ENCODE measurements around the gene PTCSC3.
A peak's percentile ranks its signal among the peaks of the same experiment; 100 is the strongest.
"Not testable (repeated sequence)": the region's sequence is repeated elsewhere in the genome, so short reads cannot be mapped to it uniquely, and the experiment has no call there.

The PTCSC3 gene

DNA sequence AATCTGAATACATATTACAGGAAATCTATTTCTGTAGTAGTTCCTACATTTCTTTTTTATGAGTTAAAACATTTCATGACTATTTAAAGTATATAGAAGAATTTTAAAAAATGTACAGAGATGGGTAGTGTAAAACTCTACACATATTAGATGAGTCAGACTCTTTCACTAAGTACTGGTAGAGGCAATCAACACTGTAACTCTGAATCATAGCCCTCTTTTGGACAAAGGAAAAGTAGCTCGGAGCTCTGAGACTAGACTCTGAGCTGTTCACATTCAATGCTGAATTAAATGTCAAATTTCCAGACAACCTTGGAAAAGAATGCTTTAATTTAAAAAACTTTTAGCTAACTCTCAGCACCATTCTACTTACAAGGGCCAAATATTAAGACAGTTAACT is 3.4 kb downstream of the PTCSC3 start:
- no peak for DNase-seq

DNA sequence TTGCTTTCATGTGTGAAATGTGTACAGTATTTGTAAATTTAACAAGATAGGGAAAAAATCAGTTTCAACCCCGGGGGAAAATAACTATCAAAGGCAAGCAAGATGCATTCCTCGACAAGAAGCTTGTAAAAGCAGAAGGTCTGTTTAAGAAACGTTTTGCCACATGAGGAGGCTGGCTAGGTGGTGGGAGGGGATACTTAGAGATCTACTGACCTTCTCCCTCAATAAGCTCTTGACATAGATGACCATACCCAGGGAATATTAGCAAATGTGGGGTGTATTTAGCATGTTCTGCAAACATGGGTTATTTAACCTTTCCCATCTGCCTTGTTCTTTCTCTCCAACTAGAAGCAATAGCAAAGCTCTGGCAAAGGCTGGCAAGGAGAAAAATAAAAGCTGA is 4.9 kb downstream of the PTCSC3 start:
- DNase-seq = no peak

DNA sequence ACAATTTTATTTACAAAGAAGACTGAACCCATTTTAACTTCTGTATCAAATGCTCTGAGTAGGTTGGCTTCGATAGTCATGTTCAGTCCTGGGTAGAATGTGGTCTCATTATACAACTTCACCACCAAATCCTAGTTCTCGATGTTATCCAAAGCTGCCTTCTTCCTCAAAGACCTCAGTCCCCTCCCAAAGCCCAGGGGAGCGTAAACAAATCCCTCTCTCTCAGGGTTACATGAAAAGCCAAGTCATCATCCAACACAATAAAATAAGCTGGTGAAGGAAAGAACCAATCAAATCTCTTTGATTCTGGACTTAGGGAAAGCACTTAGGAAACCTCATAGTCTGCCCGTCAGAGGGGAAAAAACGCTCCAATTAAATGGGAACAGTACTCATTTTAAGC is 9.1 kb downstream of the PTCSC3 start:
- no peak for DNase-seq

DNA sequence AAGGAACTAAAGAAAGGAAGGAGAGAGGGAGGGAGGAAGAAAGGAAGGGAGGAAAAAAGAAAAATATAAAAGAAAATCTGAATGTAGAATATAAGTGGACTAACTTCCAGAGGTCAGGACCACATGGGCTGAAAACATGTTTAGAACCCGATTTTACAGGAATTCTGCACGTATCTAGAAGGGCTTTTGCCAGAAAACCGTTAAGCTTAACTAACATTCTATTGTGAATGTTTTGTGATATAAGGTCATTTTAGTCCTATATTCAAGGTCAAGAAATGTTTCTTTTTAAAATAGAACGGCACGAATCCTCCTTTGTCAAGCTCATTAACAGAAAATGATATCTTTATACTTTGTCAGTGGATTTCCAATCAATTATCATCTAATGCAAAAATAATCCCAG is 13.1 kb downstream of the PTCSC3 start:
- DNase-seq = no peak

DNA sequence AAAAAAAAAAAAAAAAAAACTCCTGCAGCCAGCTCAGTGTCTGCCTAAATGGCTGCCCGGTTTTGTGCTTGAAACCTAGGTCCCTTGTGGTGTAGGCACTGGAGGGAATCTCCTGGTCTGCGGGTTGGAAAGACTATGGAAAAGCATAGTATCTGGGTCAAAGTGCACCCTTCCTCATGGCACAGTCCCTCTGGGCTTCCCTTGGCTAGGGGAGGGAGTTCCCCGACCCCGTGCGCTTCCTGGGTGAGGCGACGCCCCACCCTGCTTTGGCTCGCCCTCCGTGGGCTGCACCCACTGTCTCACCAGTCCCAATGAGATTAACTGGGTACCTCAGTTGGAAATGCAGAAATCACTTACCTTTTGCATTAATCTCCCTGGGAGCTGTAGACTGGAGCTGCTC is 14.3 kb downstream of the PTCSC3 start:
- DNase-seq = no peak

DNA sequence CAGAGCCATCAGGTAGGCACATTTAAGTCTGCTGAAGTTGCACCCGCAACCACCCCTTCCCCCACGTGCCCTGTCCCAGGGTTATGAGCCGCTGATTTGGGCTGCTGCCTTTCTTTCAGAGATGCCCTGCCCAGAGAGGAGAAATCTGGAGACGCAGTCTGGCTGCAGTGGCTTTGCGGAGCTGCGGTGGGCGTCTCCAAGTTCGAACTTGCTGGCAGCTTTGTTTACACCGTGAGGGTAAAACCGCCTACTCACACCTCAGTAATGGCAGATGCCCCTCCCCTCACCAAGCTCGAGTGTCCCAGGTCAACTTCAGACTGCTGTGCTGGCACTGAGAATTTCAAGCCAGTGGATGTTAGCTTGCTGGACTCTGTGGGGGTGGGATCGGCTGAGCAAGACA is 14.7 kb downstream of the PTCSC3 start:
- DNase-seq = no peak

DNA sequence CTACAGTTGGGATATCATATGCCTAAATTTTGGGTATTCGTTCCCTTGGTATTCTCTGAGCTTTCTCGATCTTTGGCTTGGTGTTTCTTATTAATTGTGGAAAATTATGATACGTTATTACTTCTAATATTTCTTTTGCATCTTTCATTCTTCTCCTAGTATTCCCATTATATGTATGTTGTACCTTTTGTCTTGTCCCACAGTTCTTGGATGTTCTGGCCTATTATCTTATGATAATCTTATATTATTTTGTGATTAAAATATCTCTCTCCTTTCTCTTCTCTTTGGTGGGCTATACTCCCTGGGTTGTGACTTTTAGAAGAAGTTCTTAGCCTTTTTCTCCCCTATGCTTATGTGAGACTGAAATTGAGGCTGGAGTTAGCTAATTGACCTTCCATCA is 25.2 kb downstream of the PTCSC3 start:
- DNase-seq = no peak

DNA sequence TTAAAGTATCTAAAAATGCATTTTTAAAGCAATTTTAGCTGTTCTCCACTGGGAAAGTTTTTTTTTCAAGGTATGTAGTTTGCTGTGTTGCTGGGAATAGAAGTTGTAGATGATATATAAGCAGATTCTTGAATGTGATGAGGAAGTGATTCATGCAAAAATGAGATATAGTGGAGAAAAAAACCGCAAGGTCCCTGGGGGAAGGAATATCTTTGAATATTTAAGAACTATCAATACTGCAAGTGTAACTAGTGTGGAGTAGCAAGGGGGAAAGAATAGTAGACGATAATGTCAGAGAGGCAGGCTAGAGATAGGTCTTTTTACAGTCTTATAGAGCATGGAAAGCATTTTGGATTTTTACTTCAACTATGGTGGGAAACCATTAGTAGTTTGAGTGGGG is 42.5 kb downstream of the PTCSC3 start:
- no peak for DNase-seq

DNA sequence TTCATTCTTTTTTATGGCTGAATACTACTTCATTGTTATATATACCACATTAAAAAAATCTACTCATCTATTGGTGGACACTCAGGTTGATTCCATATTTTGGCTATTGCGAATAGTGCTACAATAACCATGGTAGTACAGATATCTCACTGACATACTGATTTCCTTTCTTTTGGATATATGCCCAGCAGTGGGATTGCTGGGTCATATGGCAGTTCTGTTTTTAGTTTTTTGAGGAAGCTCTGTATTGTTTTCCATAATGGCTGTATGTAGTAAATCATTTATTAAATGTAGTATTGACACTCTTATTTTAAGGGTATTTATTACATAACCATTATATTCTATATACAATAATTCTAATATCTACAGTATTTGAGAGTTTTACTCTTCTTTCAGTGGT is 43.7 kb downstream of the PTCSC3 start:
- no peak for DNase-seq

DNA sequence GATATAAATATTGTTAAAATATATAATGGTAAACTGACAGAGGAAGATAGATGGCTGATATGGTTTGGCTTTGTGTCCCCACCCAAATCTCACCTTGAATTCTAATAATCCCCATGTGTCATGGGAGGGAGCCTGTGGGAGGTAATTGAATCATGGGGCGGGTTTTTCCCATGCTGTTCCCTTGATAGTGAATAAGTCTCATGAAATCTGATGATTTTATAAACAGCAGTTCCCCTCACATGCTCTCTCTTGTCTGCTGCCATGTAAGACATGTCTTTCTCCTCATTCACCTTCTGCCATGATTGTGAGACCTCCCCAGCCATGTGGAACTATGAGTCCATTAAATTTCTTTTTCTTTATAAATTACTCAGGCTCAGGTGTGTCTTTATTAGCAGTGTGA is 46.3 kb downstream of the PTCSC3 start:
- no peak for DNase-seq

DNA sequence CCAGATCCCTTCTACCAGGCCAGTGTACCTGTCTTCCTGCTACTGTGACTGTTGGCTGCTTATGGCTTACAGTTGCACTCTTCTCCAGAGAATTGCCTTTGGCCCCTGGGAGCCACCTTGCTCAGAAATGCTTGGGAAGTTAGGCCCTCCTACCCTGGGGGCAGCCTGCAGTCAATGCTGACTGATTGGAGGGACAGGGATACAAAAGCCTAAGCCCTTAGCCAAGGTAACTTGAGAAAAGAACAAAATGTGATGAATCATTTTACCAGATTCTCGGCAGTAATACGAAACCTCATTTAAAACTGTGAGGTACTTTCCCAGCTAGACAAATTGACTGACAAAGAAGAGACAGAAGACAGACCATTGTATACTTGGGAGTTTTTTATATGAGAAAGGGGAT is 47.3 kb downstream of the PTCSC3 start:
- DNase-seq = no peak

DNA sequence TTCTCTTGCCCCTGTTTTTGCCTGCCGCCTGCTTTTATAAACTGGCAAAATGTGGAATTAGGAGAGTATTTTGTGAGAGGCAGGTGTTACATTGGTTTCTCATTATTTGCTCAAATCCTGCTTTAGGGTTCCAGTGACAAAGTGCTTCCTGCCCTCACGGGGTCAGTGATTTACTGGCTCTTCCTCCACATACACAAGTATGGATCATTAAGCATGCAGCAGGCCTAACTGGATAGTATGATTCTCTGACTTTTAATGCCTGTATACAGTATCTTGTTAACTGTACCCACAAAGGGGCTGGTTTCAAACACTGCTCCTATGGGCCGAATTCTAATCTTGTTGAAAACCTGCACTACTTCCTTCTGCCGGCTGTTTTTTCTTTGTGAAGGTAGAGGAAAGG is 63.2 kb downstream of the PTCSC3 start:
- no peak for DNase-seq

DNA sequence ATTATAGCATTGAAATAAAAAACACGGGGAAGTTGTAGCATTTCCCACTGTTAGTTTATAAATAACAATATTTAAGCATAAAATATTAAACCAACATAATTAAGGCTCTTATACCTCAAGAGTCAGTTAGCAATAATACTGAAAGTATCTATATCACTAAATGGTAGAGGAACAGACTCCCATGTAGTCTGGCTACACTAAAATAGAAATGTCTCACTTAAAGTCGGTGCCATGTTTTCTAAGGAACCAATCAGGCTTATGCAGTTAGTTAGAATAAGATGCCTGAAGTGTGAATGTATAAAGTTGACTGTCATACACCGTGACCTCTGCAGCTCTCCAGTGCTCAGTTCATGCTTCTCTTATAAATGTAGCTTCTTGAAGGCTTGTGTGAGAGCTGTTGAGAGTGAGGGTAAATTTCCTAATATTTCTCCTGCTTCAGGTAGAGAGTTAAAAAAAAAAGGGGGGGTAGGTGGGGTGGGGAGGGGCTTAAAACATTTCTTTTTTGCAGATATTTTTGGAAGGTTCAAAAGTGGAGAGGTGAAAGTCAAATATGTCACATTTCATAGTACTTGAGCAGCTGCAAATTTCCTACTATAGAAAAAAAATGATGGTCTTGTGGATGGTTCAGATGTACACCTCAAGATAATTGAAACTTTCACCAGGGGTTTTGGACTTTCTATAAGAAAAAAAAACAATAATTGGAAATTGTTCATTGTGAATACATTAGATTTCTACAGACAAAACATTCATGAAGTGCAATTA is 64.5 kb downstream of the PTCSC3 start:
- no peak for DNase-seq

DNA sequence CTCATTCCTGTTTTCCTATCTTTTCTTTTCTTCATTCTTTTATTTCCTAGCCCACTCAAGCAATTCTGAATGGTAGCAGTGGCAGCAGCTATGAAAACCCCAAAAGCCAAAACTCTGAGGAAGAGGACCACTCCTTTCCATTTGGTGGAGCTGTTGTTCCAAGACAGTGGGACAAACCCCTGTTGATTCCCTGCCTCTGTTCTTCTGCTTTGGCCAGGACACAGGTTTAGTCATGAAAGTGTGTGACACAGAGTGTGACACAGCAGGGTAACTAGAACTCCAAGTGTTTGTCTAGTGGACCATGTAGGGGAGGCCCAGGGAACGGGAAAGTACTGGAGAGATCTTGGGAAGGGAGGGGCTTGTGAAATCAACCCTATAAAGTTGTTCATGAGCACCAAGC is 71.1 kb downstream of the PTCSC3 start:
- DNase-seq = peak in 2 of 14 donors; percentile 0 to 11

DNA sequence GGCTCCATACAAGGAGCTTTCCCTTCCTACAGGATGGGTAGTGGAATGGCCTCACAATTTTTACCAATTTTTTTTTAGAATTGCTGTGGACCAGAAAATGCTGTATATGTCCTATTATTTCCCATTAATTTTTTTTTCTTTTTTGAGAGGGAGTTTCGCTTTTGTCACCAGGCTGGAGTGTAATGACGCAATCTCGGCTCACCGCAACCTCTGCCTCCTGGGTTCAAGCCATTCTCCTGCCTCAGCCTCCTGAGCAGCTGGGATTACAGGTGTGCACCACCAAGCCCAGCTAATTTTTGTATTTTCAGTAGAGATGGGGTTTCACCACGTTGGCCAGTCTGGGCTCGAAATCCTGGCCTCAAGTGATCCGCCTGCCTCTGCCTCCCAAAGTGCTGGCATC is 72.3 kb downstream of the PTCSC3 start:
- DNase-seq = not testable (repeated sequence)

DNA sequence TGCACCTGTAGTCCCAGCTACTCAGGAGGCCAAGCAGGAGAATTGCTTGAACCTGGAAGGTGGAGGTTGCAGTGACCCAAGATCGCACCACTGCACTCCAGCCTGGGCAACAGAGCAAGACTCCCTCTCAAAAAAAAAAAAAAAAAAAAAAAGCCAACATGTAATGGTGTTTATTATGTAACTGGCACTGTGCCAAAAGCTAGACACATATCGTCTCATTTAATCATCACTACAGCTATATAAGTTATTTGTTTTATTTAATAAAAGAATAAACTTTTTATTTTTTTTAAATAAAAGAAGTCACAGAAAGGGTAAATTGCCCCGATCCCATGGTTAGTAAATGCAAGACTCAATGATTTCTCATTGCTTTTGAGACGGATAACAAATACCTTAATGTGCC is 76.9 kb downstream of the PTCSC3 start:
- no peak for DNase-seq

DNA sequence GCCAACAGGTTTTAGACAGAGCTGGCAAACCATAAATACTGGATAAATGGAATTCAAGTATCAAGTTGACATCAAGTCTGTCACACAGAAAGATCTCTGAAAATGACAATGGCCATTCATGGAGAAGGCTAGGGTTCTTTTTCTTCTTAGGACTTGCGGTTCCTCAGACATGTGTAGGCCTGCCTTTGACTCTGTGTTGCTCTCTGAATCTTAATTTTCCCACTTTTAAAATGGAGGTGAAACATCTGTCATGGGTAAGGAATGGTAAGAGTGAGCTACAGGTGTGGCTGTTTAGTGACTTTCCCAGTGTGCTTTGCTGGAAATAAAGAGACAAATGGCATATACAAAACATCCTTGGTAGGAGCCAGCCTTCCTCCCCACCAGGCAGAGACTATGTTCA is 79.2 kb downstream of the PTCSC3 start:
- DNase-seq = no peak

DNA sequence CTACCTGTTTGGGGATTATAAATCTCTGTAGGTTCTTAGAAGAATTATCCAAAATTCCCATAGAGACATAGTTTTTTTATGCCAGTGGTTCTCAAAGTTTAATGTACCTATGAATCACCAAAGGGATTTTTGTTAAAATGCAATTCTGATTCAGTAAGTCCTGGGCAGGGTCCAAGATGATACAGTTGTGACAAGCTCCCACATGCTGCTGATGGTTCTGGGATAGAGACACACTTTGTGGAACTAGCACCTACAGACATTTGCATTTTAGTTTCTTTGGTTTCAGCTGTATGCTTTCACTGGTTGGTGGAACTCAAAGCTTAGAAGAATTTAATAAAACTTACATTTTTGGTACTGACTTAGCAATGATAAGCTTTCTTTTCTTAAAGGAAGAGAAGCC is 80.4 kb downstream of the PTCSC3 start:
- DNase-seq = no peak

DNA sequence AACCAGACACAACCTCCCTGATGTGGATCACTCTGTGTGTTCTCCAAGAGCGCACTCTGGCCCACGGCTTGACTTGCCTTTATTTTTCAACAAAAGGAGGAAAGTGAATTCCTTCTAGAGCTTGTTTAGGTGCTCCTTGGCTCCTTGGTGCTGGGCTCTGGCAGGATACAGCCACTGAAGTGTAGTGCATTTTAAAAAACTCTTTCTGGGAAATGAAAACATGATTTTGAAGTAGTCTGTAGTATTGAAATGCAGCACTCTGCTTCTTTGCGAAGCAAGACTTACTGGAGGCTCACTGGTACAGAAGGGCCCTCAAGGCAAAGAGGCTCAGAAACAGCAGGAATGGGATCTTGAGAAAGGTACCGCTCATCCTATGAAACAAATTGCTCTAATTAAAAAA is 81.6 kb downstream of the PTCSC3 start:
- no peak for DNase-seq

DNA sequence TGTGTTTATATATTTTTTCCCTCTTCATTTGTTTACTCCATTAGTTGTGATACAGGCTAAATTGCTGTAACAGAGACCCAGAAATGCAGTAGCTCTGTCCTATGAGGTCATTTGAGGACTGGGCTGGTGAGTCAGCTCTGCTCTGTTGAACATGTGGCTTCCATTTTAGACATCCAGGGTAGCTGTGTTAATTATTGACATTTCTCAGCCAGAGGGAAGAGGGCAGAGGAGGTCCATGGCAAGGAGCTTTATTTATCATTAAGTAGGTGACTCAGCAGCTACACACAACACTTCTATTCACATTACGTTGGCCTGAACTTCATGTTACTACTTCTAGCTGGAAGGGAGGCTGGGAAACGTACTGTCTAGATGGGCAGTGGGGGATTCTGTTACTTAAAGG is 85.4 kb downstream of the PTCSC3 start:
- DNase-seq = peak in 2 of 14 donors; percentile 21 to 32

DNA sequence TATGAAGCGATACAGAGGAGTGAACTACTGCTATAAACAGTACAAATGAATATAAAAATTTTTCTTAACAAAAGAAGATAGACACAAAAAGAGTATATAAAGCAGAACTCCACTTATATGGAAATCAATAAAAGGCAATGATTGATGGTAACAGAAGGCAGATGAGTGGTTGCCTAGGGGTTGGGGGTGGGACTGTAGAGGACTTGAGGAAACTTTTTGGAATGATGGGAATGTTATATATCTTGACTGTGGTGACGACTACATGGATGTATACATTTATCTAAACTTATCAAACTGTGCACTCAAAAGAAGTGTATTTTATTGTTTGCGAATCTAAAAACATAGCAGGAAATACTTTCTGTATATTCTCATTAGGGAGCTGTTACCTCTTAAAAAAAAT is 89.1 kb downstream of the PTCSC3 start:
- DNase-seq = no peak

DNA sequence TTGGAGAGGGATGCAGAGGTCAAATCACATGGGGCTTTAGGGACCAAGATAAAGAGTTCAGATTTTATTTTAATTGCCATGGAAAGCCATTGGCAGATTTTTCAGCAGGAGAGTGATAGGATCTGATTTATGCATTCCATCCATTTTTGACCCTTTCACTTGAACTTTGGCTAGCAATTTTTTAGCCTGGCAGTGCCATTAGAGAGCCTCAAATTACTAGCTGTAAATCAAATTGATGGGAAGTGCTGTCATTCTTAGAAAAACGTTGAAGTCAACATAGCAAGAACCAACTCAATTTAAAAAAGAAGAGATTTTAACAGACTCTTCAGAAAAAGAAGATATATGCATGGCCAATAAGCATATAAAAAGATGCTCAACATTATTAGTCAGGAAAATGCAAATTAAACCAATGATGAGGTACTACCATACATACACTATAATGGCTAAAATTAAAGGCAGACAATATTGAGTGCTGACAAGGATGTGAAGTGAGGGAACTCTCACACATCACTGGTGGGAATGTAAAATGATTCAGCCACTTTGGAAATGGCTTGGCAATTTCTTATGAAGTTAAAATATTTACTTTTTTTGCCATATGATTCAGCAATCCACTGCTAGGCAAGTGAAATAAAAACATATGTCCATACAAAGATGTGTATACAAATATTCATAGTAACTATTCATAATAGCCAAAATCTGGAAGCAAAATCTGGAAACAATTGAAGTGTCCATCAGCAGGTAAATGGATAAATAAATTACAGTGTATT is 89.7 kb downstream of the PTCSC3 start:
- DNase-seq = no peak

DNA sequence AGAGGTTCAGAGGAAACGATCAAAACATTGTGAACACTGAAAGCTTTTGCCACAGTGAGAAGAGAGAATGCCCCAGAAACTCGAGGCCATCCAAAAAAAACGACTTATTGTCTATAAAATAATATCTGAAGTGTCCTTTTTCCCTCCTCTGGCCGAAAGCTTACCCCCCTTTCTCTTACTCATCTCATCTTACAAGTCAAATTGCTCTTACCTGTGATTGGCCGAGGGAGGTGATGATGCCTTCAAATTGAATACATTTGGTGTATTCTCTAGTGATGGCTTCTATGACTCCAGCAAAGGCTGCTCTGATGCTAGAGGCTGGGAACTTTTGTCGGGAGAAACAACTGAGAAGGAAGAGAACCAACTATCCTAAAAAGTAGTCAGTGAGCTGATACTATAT is 90.7 kb downstream of the PTCSC3 start:
- no peak for DNase-seq
